Panc1 (cell line): ENCODE data around the gene FAM163A. TPM values are rescaled to one million over a fixed set of nuclear protein-coding genes. Genes with fewer than 3 reads are reported as not detected.
"Not testable (repeated sequence)": the region's sequence is repeated elsewhere in the genome, so short reads cannot be mapped to it uniquely, and the experiment has no call there.

Experiments used
- ATAC-seq: fragments of 200-7000 bp; cut with Tn5 transposase; 2 replicates; pipeline ENCODE4 v1.9.1; 2020; ENCODE audit warnings: mild to moderate bottlenecking, moderate library complexity
- Bru-seq: library from RNA; stranded (reverse); fragments of 400-500 nt; gene quantifications from one replicate; lab custom pipeline; 2021; lab: Mats Ljungman, UMichigan
- BruChase-seq, 2 experiments: library from RNA; stranded (reverse); fragments of 400-500 nt; gene quantifications; one replicate each; lab custom pipeline; 2021; lab: Mats Ljungman, UMichigan
- BruUV-seq: library from RNA; stranded (reverse); fragments of 400-500 nt; replicated peaks from 2 replicates; lab custom pipeline; 2021; lab: Mats Ljungman, UMichigan
- CTCF ChIA-PET: fragments of 300-600 bp; sonication (Branson Sonifier 250); formaldehyde crosslinking; loops from one replicate; lab custom pipeline; 2022; ENCODE audit warnings: antibody characterized with exemption; lab: Charles Lee
- POLR2A ChIA-PET: fragments of 300-600 bp; sonication (Branson Sonifier 250); formaldehyde crosslinking; loops from one replicate; lab custom pipeline; 2022; ENCODE audit warnings: antibody characterized with exemption; lab: Charles Lee
- DNase-seq: peaks from one replicate; pipeline ENCODE4 v3.0.0-alpha.2; 2010; ENCODE audit warnings: low read depth, low spot score
- H3K27ac ChIP-seq: 2 replicates; pipeline ENCODE4 v1.5.1; 2011; ENCODE audit warnings: mild to moderate bottlenecking, low read length, inconsistent platforms
- H3K27me3 ChIP-seq: fragments of 200-500 bp; sonication (Bioruptor generic); 2 replicates; pipeline ENCODE4 v1.6.0; 2014; ENCODE audit warnings: low read length, inconsistent platforms; ENCODE audit not compliant: control insufficient read depth, insufficient read depth
- H3K36me3 ChIP-seq: fragments of 200-500 bp; sonication (Bioruptor generic); 2 replicates; pipeline ENCODE4 v1.5.1; 2014; ENCODE audit warnings: inconsistent platforms, mild to moderate bottlenecking, low read length, moderate library complexity; ENCODE audit not compliant: control insufficient read depth, insufficient read depth
- H3K4me1 ChIP-seq: 2 replicates; pipeline ENCODE4 v1.5.1; 2011; ENCODE audit warnings: inconsistent platforms, mild to moderate bottlenecking, low read length, moderate library complexity; ENCODE audit not compliant: control insufficient read depth, insufficient read depth
- H3K4me3 ChIP-seq, 2 experiments: 2 replicates each; pipeline ENCODE4 v1.5.1; 2011 to 2012; ENCODE audit warnings: low read depth in 2 of 2, low read length in 2 of 2, mild to moderate bottlenecking in 2 of 2, inconsistent platforms in 1 of 2, moderate library complexity in 1 of 2
- H3K9me3 ChIP-seq: fragments of 200-500 bp; sonication (Bioruptor generic); 2 replicates; pipeline ENCODE4 v1.5.1; 2014; ENCODE audit warnings: low read depth, mild to moderate bottlenecking, inconsistent platforms, low read length, moderate library complexity; ENCODE audit not compliant: control insufficient read depth, insufficient read depth
- POLR2AphosphoS5 ChIP-seq: IDR thresholded peaks from 2 replicates; pipeline ENCODE4 v1.6.1; 2012; ENCODE audit warnings: mild to moderate bottlenecking, low read depth, low read length, moderate library complexity
- SIN3A ChIP-seq: IDR thresholded peaks from 2 replicates; pipeline ENCODE4 v1.6.1; 2012; ENCODE audit warnings: low read depth, mild to moderate bottlenecking, low read length, moderate library complexity, borderline replicate concordance; ENCODE audit not compliant: insufficient read depth
- TCF7L2 ChIP-seq: IDR thresholded peaks from 2 replicates; pipeline ENCODE4 v1.6.1; 2011; ENCODE audit warnings: mild to moderate bottlenecking, low read depth, low read length, inconsistent platforms
- in situ Hi-C: cut with HindIII; loops from 2 replicates; pipeline ENCODE4 v1.10.0; 2016; ENCODE audit warnings: low sequenced_read_pairs, low pct_unique_long_range_greater_than_20kb
- intact Hi-C: fragments of 100-400 bp; cut with micrococcal nuclease; formaldehyde crosslinking; loops from one replicate; pipeline ENCODE4 v1.10.0; 2022; ENCODE audit not compliant: unreplicated experiment
- long read RNA-seq: library from polyadenylated mRNA; unstranded; transcript quantifications from one replicate; pipeline ENCODE4 v2.0.0, GENCODE V29; 2021; ENCODE audit not compliant: unreplicated experiment
- polyA plus RNA-seq: library from polyadenylated mRNA; unstranded; fragments of >200 nt; gene quantifications from one replicate; pipeline ENCODE4 v1.2.1, GENCODE V29; 2012; ENCODE audit warnings: missing spikeins; ENCODE audit not compliant: insufficient read length
- total RNA-seq: library from RNA; stranded (reverse); gene quantifications from one replicate; pipeline ENCODE4 v1.2.1, GENCODE V29; 2021; ENCODE audit not compliant: unreplicated experiment
- TF ChIP-seq, protein P1 (sequence below), 2 experiments: IDR thresholded peaks; 2 replicates each; pipeline ENCODE4 v1.6.1; 2011 to 2012; ENCODE audit warnings: low read depth in 2 of 2, control low read depth in 1 of 2, low read length in 1 of 2, mild to moderate bottlenecking in 1 of 2, moderate library complexity in 1 of 2; ENCODE audit not compliant: insufficient read depth in 1 of 2
- TF ChIP-seq, protein P2 (sequence below): fragments of 450-650 bp; IDR thresholded peaks from 2 replicates; pipeline ENCODE4 v1.5.1; 2017; ENCODE audit warnings: mild to moderate bottlenecking

Gene FAM163A
- not detected for total RNA-seq
- polyA plus RNA-seq, result not detected
- percentile 12 among the genes with signal in this experiment for Bru-seq, nascent RNA
- BruChase-seq, experiment 1, labeled RNA remaining after a 2-hour chase, result percentile 17 among the genes with signal in this experiment
- BruChase-seq, experiment 2, labeled RNA remaining after a 6-hour chase, result percentile 19 among the genes with signal in this experiment
- long read RNA-seq, result 0 reads

DNA sequence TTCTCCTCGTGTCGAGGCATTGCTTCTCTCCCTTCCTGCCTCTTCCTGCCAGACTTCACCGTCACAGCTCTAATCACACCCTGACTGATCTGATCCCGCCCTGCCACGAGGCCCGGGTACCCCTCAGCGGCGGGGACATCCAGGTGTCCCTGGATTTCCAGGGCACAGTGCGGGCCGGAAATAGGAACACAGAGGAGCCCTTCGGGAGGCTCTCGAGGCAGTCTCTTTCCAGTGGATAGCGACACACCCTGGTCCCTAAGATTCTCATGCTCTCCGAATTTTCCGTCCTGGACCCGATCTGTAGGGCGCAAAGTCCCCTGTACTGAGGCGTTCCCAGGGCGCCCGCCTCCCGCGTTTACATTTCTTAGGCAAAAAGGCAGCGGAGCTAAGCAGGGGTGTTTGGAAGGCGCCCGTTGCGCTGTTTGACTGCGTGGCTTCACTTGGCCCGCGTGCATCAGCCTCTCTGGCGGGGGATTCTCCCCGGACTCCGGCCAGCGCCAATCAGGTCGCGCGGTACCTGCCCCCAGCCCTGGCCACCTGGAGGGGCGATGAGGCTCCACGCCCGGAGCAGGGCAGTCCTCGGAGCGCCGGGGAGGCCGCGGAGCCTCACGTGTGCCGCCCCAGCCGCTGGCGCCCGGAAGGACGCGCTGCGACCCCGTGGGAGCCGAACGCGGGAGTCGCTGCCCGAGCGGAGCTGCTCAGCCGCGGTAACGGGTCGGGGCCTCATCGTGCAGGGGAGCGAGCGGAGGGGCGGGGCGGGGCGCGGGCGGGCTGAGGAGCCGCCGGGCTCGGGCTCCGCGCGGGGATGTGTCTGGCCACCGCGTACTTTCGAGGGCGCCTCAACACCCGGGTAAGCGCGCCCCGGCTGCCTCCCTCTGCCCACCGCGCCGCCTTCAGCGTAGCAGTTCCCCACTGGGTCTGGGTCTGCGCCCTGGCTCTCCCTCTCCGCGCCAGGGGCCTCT is at the start of gene FAM163A:
Gene FAM163A, plus strand, starts transcription at position 575 of the 962 bp plus-strand sequence. CDS start 69,807 bp downstream, outside the sequence.
- peaks cover 5% of the 10 kb centered on the region; the same call in 1 of the 2 replicates for H3K4me1 ChIP-seq
- no TSS peak for BruUV-seq
- H3K27ac ChIP-seq, result no peak within 1 kb of the TSS
- peak within 1 kb of the TSS; percentile 39 to 41 for H3K4me3 ChIP-seq
- ChIA-PET CTCF (interaction anchor here (1.0 kb wide), 1 partner anchor 72 kb away, joined by 5 read pairs; no protein-coding TSS in a partner anchor), POLR2A (no interaction called here)
- TF ChIP-seq SIN3A (no peak), POLR2AphosphoS5 (no peak), TCF7L2 (no peak)
- TF ChIP-seq, protein P1, sequence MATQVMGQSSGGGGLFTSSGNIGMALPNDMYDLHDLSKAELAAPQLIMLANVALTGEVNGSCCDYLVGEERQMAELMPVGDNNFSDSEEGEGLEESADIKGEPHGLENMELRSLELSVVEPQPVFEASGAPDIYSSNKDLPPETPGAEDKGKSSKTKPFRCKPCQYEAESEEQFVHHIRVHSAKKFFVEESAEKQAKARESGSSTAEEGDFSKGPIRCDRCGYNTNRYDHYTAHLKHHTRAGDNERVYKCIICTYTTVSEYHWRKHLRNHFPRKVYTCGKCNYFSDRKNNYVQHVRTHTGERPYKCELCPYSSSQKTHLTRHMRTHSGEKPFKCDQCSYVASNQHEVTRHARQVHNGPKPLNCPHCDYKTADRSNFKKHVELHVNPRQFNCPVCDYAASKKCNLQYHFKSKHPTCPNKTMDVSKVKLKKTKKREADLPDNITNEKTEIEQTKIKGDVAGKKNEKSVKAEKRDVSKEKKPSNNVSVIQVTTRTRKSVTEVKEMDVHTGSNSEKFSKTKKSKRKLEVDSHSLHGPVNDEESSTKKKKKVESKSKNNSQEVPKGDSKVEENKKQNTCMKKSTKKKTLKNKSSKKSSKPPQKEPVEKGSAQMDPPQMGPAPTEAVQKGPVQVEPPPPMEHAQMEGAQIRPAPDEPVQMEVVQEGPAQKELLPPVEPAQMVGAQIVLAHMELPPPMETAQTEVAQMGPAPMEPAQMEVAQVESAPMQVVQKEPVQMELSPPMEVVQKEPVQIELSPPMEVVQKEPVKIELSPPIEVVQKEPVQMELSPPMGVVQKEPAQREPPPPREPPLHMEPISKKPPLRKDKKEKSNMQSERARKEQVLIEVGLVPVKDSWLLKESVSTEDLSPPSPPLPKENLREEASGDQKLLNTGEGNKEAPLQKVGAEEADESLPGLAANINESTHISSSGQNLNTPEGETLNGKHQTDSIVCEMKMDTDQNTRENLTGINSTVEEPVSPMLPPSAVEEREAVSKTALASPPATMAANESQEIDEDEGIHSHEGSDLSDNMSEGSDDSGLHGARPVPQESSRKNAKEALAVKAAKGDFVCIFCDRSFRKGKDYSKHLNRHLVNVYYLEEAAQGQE (IDR thresholded peaks at IDR 0.05; ENCODE audit: insufficient read depth in 1 of 2, low read depth in 2 of 2, low read length in 1 of 2), result no peak
- TF ChIP-seq, protein P2, sequence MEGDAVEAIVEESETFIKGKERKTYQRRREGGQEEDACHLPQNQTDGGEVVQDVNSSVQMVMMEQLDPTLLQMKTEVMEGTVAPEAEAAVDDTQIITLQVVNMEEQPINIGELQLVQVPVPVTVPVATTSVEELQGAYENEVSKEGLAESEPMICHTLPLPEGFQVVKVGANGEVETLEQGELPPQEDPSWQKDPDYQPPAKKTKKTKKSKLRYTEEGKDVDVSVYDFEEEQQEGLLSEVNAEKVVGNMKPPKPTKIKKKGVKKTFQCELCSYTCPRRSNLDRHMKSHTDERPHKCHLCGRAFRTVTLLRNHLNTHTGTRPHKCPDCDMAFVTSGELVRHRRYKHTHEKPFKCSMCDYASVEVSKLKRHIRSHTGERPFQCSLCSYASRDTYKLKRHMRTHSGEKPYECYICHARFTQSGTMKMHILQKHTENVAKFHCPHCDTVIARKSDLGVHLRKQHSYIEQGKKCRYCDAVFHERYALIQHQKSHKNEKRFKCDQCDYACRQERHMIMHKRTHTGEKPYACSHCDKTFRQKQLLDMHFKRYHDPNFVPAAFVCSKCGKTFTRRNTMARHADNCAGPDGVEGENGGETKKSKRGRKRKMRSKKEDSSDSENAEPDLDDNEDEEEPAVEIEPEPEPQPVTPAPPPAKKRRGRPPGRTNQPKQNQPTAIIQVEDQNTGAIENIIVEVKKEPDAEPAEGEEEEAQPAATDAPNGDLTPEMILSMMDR, result no peak
- in situ Hi-C loops, result no loop called here
- ATAC-seq, result peak; percentile 79
- no peak for DNase-seq
- H3K9me3 ChIP-seq, result no peaks in the 10 kb centered on the region
- H3K36me3 ChIP-seq, result no peaks in the 10 kb centered on the region
- intact Hi-C loops, result no loop called here
- peaks cover 42% of the 10 kb centered on the region for H3K27me3 ChIP-seq

DNA sequence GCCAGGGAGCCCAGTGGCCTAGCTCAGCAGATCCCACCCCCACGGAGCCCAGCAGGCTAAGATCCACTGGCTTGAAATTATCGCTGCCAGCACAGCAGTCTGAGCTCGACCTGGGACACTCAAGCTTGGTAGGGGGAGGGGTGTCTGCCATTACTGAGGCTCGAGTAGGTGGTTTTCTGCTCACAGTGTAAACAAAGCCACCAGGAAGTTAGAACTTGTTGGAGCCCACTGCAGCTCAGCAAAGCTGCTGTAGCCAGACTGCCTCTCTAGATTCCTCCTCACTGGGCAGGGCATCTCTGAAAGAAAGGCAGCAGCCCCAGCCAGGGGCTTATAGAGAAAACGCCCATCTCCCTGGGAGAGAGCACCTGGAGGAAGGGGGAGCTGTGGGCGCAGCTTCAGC is 48.6 kb upstream of the FAM163A start:
- H3K9me3 ChIP-seq, ATAC-seq, DNase-seq, BruUV-seq, H3K4me1 ChIP-seq, H3K27me3 ChIP-seq, H3K4me3 ChIP-seq, intact Hi-C loops, POLR2A ChIA-PET, in situ Hi-C loops, CTCF ChIA-PET, H3K36me3 ChIP-seq, H3K27ac ChIP-seq: not testable (repeated sequence)
